K562 (cell line): Measurements from ENCODE around the gene RPL22L1. TPM values are rescaled to one million over a fixed set of nuclear protein-coding genes. Genes with fewer than 3 reads are reported as not detected.
"Not testable (repeated sequence)": the region's sequence is repeated elsewhere in the genome, so short reads cannot be mapped to it uniquely, and the experiment has no call there.

Source experiments
- ATAC-seq: fragments of 200-7000 bp; cut with Tn5 transposase; 3 replicates; pipeline ENCODE4 v1.9.1; 2020; ENCODE audit warnings: moderate library complexity
- BruUV-seq: library from RNA; stranded (reverse); fragments of 400-500 nt; replicated peaks from 2 replicates; lab custom pipeline; 2021; lab: Mats Ljungman, UMichigan
- CTCF ChIA-PET: fragments of 300-600 bp; formaldehyde crosslinking; extraction: SDS; loops from one replicate; lab custom pipeline; 2021; ENCODE audit warnings: low intra/inter-chr PET ratio; lab: Yijun Ruan, JAX
- POLR2A ChIA-PET: fragments of 300-600, 350-650 bp; sonication (Branson Sonifier 250); formaldehyde crosslinking; extraction: SDS; loops from one replicate; lab custom pipeline; 2021; ENCODE audit warnings: antibody characterized with exemption, inconsistent platforms; lab: Yijun Ruan, JAX
- DNase-seq, 4 experiments: peaks; one replicate each; pipeline versions ENCODE4 v3.0.0 to v3.0.0-alpha.2; 2011 to 2018; ENCODE audit warnings: low spot score in 3 of 4, mixed read lengths in 3 of 4; ENCODE audit errors: extremely low read depth in 1 of 4
- FAIRE-seq: peaks from 2 replicates; lab custom pipeline; 2011; peaks lifted over from hg19 to GRCh38; lab: Jason Lieb, UNC
- H2AFZ ChIP-seq: 2 replicates; pipeline ENCODE4 v1.6.0; 2011; ENCODE audit warnings: low read depth, low read length, control low read depth, inconsistent platforms
- H3K27ac ChIP-seq: fragments of 200-600 bp; 3 replicates; pipeline ENCODE4 v1.8.0; 2011; ENCODE audit warnings: low read depth, mild to moderate bottlenecking, control low read depth, inconsistent platforms, low read length, moderate library complexity, mixed read lengths; ENCODE audit errors: extremely low read depth
- H3K27me3 ChIP-seq, 2 experiments: fragments of 300-600 bp in 1 of 2; 2 replicates in 1 of 2; 3 replicates in 1 of 2; pipeline versions ENCODE4 v1.6.0 to v1.8.0; 2011; ENCODE audit warnings: inconsistent platforms in 2 of 2, low read length in 2 of 2, mild to moderate bottlenecking in 1 of 2, mixed read lengths in 1 of 2, moderate library complexity in 1 of 2; ENCODE audit not compliant: control insufficient read depth in 2 of 2, insufficient read depth in 2 of 2
- H3K36me3 ChIP-seq: fragments of 300-600 bp; 3 replicates; pipeline ENCODE4 v1.8.0; 2011; ENCODE audit warnings: mild to moderate bottlenecking, low read length, inconsistent platforms; ENCODE audit not compliant: control insufficient read depth, insufficient read depth
- H3K4me1 ChIP-seq, 2 experiments: fragments of 200-600 bp in 1 of 2; replicated peaks in 1 of 2; 2 replicates in 1 of 2; 3 replicates in 1 of 2; pipeline versions ENCODE4 v1.5.1 to v1.8.0; 2011; ENCODE audit warnings: inconsistent platforms in 2 of 2, low read length in 2 of 2, mild to moderate bottlenecking in 1 of 2, mixed read lengths in 1 of 2, moderate library complexity in 1 of 2; ENCODE audit not compliant: control insufficient read depth in 2 of 2, insufficient read depth in 2 of 2
- H3K4me2 ChIP-seq: 2 replicates; pipeline ENCODE4 v1.6.1; 2011; ENCODE audit warnings: low read length, control low read depth, inconsistent platforms, mixed read lengths; ENCODE audit not compliant: insufficient read depth
- H3K4me3 ChIP-seq: fragments of 200-600 bp; sonication (generic), shearing (Covaris generic); 2 replicates; pipeline ENCODE4 v1.5.1; 2016; ENCODE audit warnings: control low read depth, inconsistent platforms
- H3K79me2 ChIP-seq: fragments of 200-600 bp; 3 replicates; pipeline ENCODE4 v1.8.0; 2011; ENCODE audit warnings: low read length, inconsistent platforms; ENCODE audit not compliant: control insufficient read depth, insufficient read depth
- H3K9ac ChIP-seq, 2 experiments: 2 replicates each; pipeline versions ENCODE4 v1.6.0 to v1.6.1; 2011; ENCODE audit warnings: low read depth in 2 of 2, low read length in 2 of 2, control low read depth in 1 of 2, inconsistent platforms in 1 of 2, mild to moderate bottlenecking in 1 of 2, mixed read lengths in 1 of 2; ENCODE audit not compliant: insufficient read depth in 1 of 2
- H3K9me1 ChIP-seq: one replicate; pipeline ENCODE4 v1.6.0; 2011; ENCODE audit warnings: inconsistent platforms, mild to moderate bottlenecking, low read length, moderate library complexity; ENCODE audit not compliant: control insufficient read depth, insufficient read depth
- H3K9me3 ChIP-seq: replicated peaks from 2 replicates; pipeline ENCODE4 v1.5.1; 2011; ENCODE audit warnings: low read depth, low read length, inconsistent platforms; ENCODE audit not compliant: control insufficient read depth, insufficient read depth
- H4K20me1 ChIP-seq: replicated peaks from 2 replicates; pipeline ENCODE4 v1.6.1; 2011; ENCODE audit warnings: low read length, inconsistent platforms, mixed read lengths; ENCODE audit not compliant: control insufficient read depth, insufficient read depth
- FOXK2 ChIP-seq, 2 experiments: fragments of 450-650 bp; IDR thresholded peaks in 1 of 2; conservative IDR thresholded peaks in 1 of 2; 2 replicates each; pipeline ENCODE4 v1.6.1; 2016; ENCODE audit warnings: low read depth in 2 of 2, mild to moderate bottlenecking in 1 of 2
- MAFG ChIP-seq: fragments of 450-650 bp; conservative IDR thresholded peaks from 2 replicates; pipeline ENCODE4 v1.6.1; 2016; ENCODE audit warnings: missing genetic modification characterization, missing compliant biosample characterization
- ZNF316 ChIP-seq: fragments of 450-650 bp; IDR thresholded peaks from 2 replicates; pipeline ENCODE4 v1.6.1; 2016
- WGBS: fragments of 100-300 bp; shearing (Covaris generic); methylation state at CpG from one replicate; pipeline ENCODE4 v1.1.6; 2016; ENCODE audit warnings: low coverage, mixed read lengths; ENCODE audit not compliant: insufficient coverage; ENCODE audit errors: missing lambda C conversion rate; 5-methylcytosine and 5-hydroxymethylcytosine counted together
- in situ Hi-C: fragments of 300-500 bp; cut with MboI; formaldehyde crosslinking; loops from 4 replicates; pipeline ENCODE4 v1.15.0; 2018; ENCODE audit warnings: inconsistent platforms, mixed read lengths
- intact Hi-C: fragments of 100-400 bp; cut with micrococcal nuclease; formaldehyde crosslinking; loops from 2 replicates; pipeline ENCODE4 v1.14.2; 2022
- polyA plus RNA-seq, 8 experiments: library from polyadenylated mRNA; depleted of rRNA in 4 of 8; stranded (reverse) in 5 of 8; unstranded in 3 of 8; fragments of >200 nt; fragmentation: Nextera tagmentation in 2 of 8; fragmentation: Illumina TruSeq in 1 of 8; extraction: Ambion mirVana in 2 of 8; extraction: Trizol in 1 of 8; gene quantifications; 2 replicates each; pipeline versions ENCODE4 v1.2.1 to v1.2.3, GENCODE V29; 2011 to 2014; ENCODE audit warnings: inconsistent platforms in 1 of 8, missing spikeins in 1 of 8
- total RNA-seq, 7 experiments: library from RNA; depleted of rRNA in 6 of 7; stranded (reverse); fragments of >200 nt in 6 of 7; fragmentation: Illumina TruSeq in 2 of 7; extraction: Trizol in 2 of 7; gene quantifications; 2 replicates each; pipeline versions ENCODE4 v1.2.1 to v1.2.3, GENCODE V29; 2011 to 2021; ENCODE audit warnings: low replicate concordance in 1 of 7

RPL22L1 gene
- total and polyA plus RNA-seq, 9 of the 15 experiments (the other 6 are each of a cell fraction or from before 2014, with no cell fraction given): 53.9 to 198 (median 108) TPM

DNA sequence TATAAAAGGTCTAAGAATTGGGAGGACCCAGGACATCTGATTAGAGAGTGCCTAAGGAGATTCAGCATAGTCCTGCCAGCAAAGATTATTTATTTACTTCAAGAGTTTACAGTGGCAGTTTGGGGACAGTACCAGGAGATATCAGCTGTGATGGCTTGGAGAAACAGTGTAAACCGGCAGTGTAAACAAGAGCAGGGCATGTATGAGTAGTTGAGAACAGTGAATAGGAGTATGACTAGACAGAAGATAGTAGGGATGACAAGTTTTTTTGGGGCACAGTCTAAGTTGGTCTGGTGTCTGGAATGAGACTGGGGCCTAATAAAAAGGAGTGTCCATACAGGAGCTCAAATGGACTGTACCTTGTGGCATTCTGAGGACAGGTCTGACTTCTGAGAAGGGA, 51.7 kb downstream of the RPL22L1 start:
- WGBS: no CpG with 5 or more reads among the region's 1 CpG
- H3K9ac ChIP-seq, H4K20me1 ChIP-seq, H3K27me3 ChIP-seq, H3K27ac ChIP-seq, H3K79me2 ChIP-seq, H3K36me3 ChIP-seq, H3K9me3 ChIP-seq, DNase-seq, FAIRE-seq, CTCF ChIA-PET, H3K4me3 ChIP-seq, H3K9me1 ChIP-seq, in situ Hi-C loops, ATAC-seq, BruUV-seq, H2AFZ ChIP-seq, H3K4me2 ChIP-seq: not testable (repeated sequence)
- intact Hi-C loops: loop anchor here (10.0 kb wide), 1 partner anchor 634 kb away; the partner anchor contains the start of gene PHC3
- TF ChIP-seq MAFG (tag): peak; percentile 46; the same call in 1 of the 2 replicates
- TF ChIP-seq ZNF316: peak; percentile 65; the same call in 1 of the 2 replicates
- peak; percentile 70 to 75; a peak in 3 of 4 replicates for TF ChIP-seq FOXK2 (conservative IDR thresholded peaks at IDR 0.05 in 1 of 2, IDR thresholded peaks at IDR 0.05 in 1 of 2; ENCODE audit: low read depth in 2 of 2)
- POLR2A ChIA-PET: interaction anchor here (0.6 kb wide), 1 partner anchor 16 kb away, joined by 3 read pairs; no protein-coding TSS in a partner anchor
- H3K4me1 ChIP-seq: peaks cover 15 to 16% of the 10 kb centered on the region in 2 experiments; a peak in 4 of 5 replicates

DNA sequence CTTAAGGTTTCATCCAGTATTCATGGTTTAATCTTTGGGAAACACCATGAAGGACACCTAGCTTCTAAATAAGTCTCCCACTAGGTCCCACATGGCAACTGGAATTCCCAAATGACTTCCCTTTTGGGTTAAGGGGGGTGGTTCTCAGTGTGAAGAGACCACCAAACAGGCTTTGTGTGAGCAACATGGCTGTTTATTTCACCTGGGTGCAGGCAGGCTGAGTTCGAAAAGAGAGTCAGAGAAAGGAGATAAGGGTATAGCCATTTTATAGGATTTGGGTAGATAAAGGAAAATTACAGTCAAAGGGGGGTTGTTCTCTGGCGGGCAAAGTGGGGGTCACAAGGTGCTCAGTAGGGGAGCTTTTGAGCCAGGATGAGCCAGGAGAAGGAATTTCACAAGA, 52.5 kb downstream of the RPL22L1 start:
- DNase-seq, H3K9me1 ChIP-seq, ATAC-seq, H3K9ac ChIP-seq, H3K36me3 ChIP-seq, FAIRE-seq, H3K79me2 ChIP-seq, H3K27ac ChIP-seq, H3K4me3 ChIP-seq, H3K9me3 ChIP-seq, BruUV-seq, H3K27me3 ChIP-seq, in situ Hi-C loops, CTCF ChIA-PET, H3K4me2 ChIP-seq, H4K20me1 ChIP-seq: not testable (repeated sequence)
- Histone ChIP-seq H3K4me1 (peaks cover 18 to 23% of the 10 kb centered on the region in 2 experiments), H2AFZ (0 out of 2 replicates have a peak overlapping the region, but pooled peaks have one; percentile 20)
- POLR2A ChIA-PET: interaction anchor here (0.8 to 1.6 kb wide), 2 partner anchors 10 to 53 kb away, joined by 3 to 5 read pairs; partner anchors contain the start of gene RPL22L1
- intact Hi-C loops: loop anchor here (10.0 kb wide), 1 partner anchor 633 kb away; the partner anchor contains the start of gene PHC3
- 15% methylated on average over 2 of the region's 2 CpGs for WGBS
